ENCODE data around the gene SLAMF1. TPM values are rescaled to one million over a fixed set of nuclear protein-coding genes. Genes with fewer than 3 reads are reported as not detected.

SLAMF1 gene
- total RNA-seq, 3 donors from 2014 or later (not counting 1 experiment from before 2014, with no cell fraction given) = 1.1 to 3.5 (median 2.1) TPM

GRCh38 chr1:160626509-160627342, 20.1 kb downstream of the SLAMF1 start:
- intact Hi-C loops (cut with micrococcal nuclease) = no loop called here
- Histone ChIP-seq H3K27me3 (ENCODE audit: control insufficient read depth, insufficient read depth, low read length) (no peaks in the 10 kb centered on the region), H3K27ac (ENCODE audit: low read length) (no peak overlapping the region), H3K4me1 (ENCODE audit: control insufficient read depth, insufficient read depth, low read length) (peaks cover 31% of the 10 kb centered on the region), H3K4me3 (ENCODE audit: low read length) (no peak overlapping the region), H3K9me3 (ENCODE audit: control insufficient read depth, insufficient read depth, low read length) (no peaks in the 10 kb centered on the region), H3K36me3 (ENCODE audit: control insufficient read depth, insufficient read depth, low read length) (no peaks in the 10 kb centered on the region)
- peaks cover 33 to 41% of the 10 kb centered on the region in 2 donors for H3K4me1 Mint-ChIP-seq
- H3K36me3 Mint-ChIP-seq = no peaks in the 10 kb centered on the region
- H3K9me3 Mint-ChIP-seq = no peaks in the 10 kb centered on the region
- no peak overlapping the region for H3K27ac Mint-ChIP-seq
- H3K27me3 Mint-ChIP-seq (ENCODE audit: low read depth in 2 of 2) = peaks cover 16 to 23% of the 10 kb centered on the region in 2 donors
- TF ChIP-seq, protein P1, sequence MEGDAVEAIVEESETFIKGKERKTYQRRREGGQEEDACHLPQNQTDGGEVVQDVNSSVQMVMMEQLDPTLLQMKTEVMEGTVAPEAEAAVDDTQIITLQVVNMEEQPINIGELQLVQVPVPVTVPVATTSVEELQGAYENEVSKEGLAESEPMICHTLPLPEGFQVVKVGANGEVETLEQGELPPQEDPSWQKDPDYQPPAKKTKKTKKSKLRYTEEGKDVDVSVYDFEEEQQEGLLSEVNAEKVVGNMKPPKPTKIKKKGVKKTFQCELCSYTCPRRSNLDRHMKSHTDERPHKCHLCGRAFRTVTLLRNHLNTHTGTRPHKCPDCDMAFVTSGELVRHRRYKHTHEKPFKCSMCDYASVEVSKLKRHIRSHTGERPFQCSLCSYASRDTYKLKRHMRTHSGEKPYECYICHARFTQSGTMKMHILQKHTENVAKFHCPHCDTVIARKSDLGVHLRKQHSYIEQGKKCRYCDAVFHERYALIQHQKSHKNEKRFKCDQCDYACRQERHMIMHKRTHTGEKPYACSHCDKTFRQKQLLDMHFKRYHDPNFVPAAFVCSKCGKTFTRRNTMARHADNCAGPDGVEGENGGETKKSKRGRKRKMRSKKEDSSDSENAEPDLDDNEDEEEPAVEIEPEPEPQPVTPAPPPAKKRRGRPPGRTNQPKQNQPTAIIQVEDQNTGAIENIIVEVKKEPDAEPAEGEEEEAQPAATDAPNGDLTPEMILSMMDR (IDR thresholded peaks at IDR 0.05) = no peak
- WGBS (ENCODE audit: insufficient coverage) = 93% methylated on average over 1 of the region's 1 CpG
- H3K4me3 Mint-ChIP-seq = no peak overlapping the region
- no peak for DNase-seq
- peak in 1 of 3 donors; percentile 33 for ATAC-seq

DNA sequence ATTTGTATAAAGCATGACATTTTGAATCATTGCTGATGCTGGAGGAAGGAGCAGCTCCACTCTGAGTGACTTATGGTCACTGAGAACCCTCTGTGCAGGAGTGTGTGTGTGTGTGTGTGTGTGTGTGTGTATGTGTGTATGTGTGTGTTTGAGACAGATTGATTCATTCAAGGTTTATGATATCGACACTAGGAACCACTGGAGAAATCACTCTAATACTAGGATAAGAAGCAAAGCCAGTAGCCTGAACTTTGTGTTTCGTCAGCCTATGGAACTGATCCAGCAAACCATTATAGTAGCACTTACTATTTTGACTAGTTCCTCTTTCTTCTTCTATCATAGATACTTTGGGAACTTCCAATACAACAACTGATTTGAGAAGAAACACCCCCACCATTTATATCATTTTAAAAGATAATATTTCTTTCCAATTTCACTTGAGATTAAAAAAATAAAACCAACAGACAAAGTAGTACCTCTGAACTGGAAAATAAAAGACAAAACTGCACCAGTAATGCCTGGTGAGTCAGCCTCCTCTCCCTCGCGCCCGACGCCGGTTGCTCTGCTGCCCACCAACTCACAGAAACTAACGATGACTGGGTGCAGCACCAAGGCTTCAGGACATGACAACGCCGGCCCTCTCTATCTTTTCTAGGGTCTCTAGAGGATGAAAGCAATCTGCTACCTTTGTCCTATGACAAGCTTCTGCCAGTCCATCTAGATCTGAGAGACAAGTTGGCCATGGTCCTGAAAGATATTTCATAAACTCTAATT, 20.9 kb downstream of the SLAMF1 start:
- Histone ChIP-seq H3K36me3 (ENCODE audit: control insufficient read depth, insufficient read depth, low read length) (no peaks in the 10 kb centered on the region), H3K27ac (ENCODE audit: low read length) (no peak overlapping the region), H3K4me1 (ENCODE audit: control insufficient read depth, insufficient read depth, low read length) (peaks cover 35% of the 10 kb centered on the region), H3K4me3 (ENCODE audit: low read length) (no peak overlapping the region), H3K9me3 (ENCODE audit: control insufficient read depth, insufficient read depth, low read length) (no peaks in the 10 kb centered on the region), H3K27me3 (ENCODE audit: control insufficient read depth, insufficient read depth, low read length) (no peaks in the 10 kb centered on the region)
- DNase-seq (peak in 1 of 2 donors; percentile 42), ATAC-seq (no peak)
- Mint-ChIP-seq H3K9me3 (no peaks in the 10 kb centered on the region), H3K27me3 (ENCODE audit: low read depth in 2 of 2) (peaks cover 16 to 18% of the 10 kb centered on the region in 2 donors), H3K4me1 (peaks cover 28 to 41% of the 10 kb centered on the region in 2 donors), H3K36me3 (no peaks in the 10 kb centered on the region), H3K27ac (no peak overlapping the region), H3K4me3 (no peak overlapping the region)
- TF ChIP-seq, protein P1 (IDR thresholded peaks at IDR 0.05) = no peak
- WGBS (ENCODE audit: insufficient coverage) = 71% methylated on average over 10 of the region's 10 CpGs
- intact Hi-C loops (cut with micrococcal nuclease) = no loop called here

GRCh38 chr1:160625321-160625720, 21.5 kb downstream of the SLAMF1 start:
- 81% methylated on average over 1 of the region's 1 CpG for WGBS (ENCODE audit: insufficient coverage)
- TF ChIP-seq, protein P1 (IDR thresholded peaks at IDR 0.05) = no peak
- Mint-ChIP-seq H3K27ac (no peak overlapping the region), H3K4me1 (peaks cover 28 to 41% of the 10 kb centered on the region in 2 donors), H3K36me3 (no peaks in the 10 kb centered on the region), H3K9me3 (no peaks in the 10 kb centered on the region), H3K27me3 (ENCODE audit: low read depth in 2 of 2) (peaks cover 10 to 18% of the 10 kb centered on the region in 2 donors), H3K4me3 (no peak overlapping the region)
- peaks cover 35% of the 10 kb centered on the region for H3K4me1 ChIP-seq (ENCODE audit: control insufficient read depth, insufficient read depth, low read length)
- no peak overlapping the region for H3K4me3 ChIP-seq (ENCODE audit: low read length)
- no peak overlapping the region for H3K27ac ChIP-seq (ENCODE audit: low read length)
- intact Hi-C loops (cut with micrococcal nuclease) = no loop called here
- H3K9me3 ChIP-seq (ENCODE audit: control insufficient read depth, insufficient read depth, low read length) = no peaks in the 10 kb centered on the region
- H3K27me3 ChIP-seq (ENCODE audit: control insufficient read depth, insufficient read depth, low read length) = no peaks in the 10 kb centered on the region
- ATAC-seq (no peak), DNase-seq (no peak)
- no peaks in the 10 kb centered on the region for H3K36me3 ChIP-seq (ENCODE audit: control insufficient read depth, insufficient read depth, low read length)
